NCI-H187 (cell line): ENCODE data around the gene RALGPS1.

Experiments
- DNase-seq, 2 experiments: peaks; one replicate each; lab custom pipeline; 2025; lab: John Stamatoyannopoulos, UW

RALGPS1 gene

GRCh38 chr9:126906091-126906490 is 8.5 kb upstream of the RALGPS1 start:
- DNase-seq, result no peak

GRCh38 chr9:126907058-126907457 is 7.5 kb upstream of the RALGPS1 start:
- no peak for DNase-seq

- DNase-seq, result peak in 1 of 2 experiments; percentile 60
Measured at GRCh38 chr9:126915281-126915816, 767 bp downstream of the RALGPS1 start.

- no peak for DNase-seq
Measured at GRCh38 chr9:126915846-126916543, 1.4 kb downstream of the RALGPS1 start.

- DNase-seq, result no peak
Measured at GRCh38 chr9:126916909-126917308, 2.3 kb downstream of the RALGPS1 start.

DNA sequence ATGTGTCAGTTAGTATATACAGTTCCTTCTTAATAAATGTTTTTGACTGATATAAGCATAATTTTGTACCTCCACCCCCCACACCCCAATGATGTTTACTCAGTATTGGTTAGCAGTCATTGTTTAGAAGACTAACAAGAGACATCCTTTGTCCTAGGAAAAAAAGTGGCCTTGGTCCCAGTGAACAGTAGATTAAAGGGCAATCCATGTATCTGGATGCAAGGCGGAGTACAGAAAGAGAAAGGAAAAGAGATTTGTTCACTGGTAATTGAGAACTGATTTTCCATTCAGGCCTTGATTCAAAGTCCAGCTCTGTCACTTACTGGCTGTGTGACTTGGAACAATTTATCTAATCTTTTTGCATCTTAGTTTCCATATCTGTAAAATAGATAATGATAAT is 4.6 kb downstream of the RALGPS1 start:
- no peak for DNase-seq

GRCh38 chr9:126925876-126926275 is 11.3 kb downstream of the RALGPS1 start:
- DNase-seq, result no peak

DNA sequence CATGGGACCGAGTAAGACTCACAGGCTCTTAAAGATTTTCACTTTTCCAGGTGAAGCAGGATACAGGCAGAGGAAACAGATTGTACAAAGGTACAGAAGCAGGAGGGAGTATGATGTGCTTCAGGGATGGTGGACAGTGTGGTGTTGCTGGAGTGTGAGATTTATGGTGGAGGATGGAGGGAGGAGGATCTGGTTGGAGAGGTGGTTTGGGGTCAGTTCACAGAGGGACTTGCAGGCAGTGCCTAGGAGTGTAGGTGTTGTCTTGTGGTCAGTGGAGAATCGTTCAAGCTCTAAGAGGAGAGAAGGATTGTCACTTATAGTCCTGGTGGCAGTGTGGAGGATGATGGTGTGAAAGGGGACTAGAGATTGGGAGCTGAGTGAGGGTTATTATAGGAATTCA is 11.8 kb downstream of the RALGPS1 start:
- DNase-seq, result no peak

GRCh38 chr9:126927419-126927818 is 12.8 kb downstream of the RALGPS1 start:
- peak; percentile 27 to 60 for DNase-seq

DNA sequence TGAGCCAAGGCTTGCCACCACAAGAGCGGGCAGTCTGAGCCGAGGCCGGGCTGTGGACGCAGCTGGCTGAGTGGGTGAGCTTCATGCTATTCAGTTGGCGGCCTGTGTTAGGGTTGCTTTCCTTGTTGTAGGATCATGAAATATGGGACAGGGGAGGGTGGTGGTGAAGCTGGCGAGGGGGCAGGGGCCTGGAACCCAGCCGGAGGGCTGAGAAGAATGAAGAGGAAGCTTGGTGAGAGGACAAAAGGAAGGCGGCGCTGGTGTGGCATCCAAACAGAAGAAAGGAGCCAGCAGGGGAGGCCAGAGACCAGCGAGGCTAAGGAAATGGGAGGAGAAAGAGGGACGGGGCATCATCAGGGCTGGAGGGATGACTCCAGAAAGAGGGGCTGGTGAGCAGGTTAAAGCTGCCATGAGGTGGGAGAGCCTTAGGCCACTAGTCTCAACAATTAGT is 18.3 kb downstream of the RALGPS1 start:
- no peak for DNase-seq

DNA sequence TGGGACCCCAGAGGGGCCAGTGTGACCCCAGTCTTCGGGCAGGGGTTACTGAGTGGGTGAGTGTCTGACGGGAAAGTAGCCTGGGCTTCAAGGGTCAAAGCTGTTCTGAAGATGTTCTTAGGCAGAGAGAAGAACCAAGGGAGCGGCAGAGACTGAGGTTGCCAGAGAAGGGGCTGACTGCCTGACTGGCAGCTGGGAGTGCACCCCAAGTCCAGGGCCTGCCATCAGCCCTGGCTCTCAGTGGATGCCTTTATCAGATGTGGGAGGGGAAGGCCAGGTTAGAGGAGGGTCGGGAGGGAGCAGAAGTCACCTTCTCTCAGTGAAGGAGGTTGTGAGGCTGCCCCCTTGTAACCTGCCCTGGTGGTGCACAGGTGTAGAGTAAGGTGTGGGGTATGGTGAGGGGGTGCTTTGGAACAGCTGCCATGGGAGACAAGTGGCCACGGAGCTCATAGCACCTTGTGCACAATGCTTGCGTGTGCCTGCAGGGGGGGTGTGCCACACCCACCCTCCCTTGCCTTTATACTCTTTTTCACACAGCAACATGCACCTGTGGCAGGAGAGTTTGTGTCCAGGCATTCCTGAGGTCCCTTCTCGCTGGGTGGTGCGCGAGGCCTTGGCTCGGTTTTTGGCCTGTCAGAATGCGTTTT is 18.9 kb downstream of the RALGPS1 start:
- no peak for DNase-seq

- no peak for DNase-seq
Measured at GRCh38 chr9:126934441-126934840, 19.9 kb downstream of the RALGPS1 start.

DNA sequence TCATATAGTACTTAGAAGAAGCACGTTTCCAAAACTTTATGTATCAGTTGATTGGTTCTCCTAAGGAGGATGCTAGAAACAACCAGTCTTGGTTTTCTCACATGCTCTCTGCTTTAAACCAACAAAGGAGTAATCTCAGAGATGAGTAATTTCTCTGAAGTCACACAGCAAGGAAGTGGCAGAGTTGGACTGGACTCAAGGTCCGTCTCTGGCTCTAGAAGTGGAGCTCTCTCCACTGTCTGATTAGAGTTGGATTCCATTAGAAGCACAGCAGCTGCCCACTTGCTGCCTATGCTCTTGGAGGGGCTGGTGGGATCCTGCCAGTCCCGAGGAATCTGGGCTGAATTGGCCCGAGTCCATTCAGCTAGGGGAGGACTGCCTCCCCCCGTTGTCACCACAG is 21.0 kb downstream of the RALGPS1 start:
- no peak for DNase-seq

- DNase-seq, result no peak
Measured at GRCh38 chr9:126937444-126937843, 22.9 kb downstream of the RALGPS1 start.

DNA sequence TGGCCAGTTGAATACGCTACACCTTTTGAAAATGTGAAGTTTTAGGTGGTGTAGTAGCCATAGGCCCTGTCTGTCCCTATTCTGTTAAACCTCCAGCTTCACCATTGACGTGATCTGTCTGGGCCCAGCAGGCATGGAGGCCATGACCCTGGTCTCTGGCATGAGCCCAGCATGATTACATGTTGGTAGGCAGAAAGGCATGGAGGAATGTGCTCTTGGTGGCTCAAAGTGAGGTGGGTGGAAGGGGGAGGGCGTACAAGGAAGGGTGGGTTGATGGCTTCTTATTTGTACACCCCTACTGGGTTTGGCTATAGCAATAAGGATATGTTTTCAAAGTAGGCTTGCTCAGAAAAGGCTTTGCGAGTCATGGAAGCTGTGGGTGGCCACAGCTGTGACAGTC is 23.7 kb downstream of the RALGPS1 start:
- no peak for DNase-seq

DNA sequence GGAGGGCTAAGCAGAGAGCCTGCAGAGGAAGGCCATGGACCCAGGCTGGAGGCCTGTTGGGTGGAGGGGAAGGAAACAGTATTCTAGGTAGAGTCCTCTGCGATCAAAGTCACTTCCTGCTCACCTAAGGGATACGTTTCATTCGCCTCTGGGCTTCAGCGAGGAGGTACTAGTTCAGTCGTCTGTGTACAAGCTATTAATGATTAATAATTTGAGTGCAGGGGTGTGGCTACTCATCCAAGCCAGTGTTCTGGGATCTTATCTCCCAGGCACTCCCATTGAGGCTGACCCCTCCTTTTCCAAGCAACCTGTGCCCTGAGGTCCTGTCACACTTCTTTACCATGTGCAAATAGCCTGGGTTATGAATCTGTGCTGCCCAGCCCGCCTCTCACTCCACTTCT is 25.2 kb downstream of the RALGPS1 start:
- no peak for DNase-seq

DNA sequence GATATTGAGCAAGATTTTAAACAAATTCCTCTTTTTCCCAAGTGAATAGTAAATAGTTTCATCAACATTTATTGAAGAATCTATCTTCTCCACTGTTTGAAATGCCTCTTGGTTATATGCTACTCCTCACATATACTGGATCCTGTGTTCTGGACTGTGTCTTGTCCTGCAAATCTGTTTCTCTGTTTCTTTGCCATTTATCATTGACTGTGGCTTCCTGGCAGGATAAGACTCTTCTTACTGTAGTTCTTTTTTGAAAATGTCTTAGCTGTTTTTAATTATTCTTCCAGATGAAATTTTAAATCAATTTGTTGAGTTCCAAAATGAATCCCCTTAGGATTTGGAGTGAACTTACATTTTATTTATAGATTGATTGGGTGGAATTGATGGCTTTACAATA is 27.8 kb downstream of the RALGPS1 start:
- DNase-seq, result no peak

- no peak for DNase-seq
Measured at GRCh38 chr9:126945682-126946081, 31.1 kb downstream of the RALGPS1 start.

GRCh38 chr9:126947529-126947928 is 32.9 kb downstream of the RALGPS1 start:
- no peak for DNase-seq

GRCh38 chr9:126952205-126952977 is 37.8 kb downstream of the RALGPS1 start:
- no peak for DNase-seq

- no peak for DNase-seq
Measured at GRCh38 chr9:126953041-126953809, 38.6 kb downstream of the RALGPS1 start.

DNA sequence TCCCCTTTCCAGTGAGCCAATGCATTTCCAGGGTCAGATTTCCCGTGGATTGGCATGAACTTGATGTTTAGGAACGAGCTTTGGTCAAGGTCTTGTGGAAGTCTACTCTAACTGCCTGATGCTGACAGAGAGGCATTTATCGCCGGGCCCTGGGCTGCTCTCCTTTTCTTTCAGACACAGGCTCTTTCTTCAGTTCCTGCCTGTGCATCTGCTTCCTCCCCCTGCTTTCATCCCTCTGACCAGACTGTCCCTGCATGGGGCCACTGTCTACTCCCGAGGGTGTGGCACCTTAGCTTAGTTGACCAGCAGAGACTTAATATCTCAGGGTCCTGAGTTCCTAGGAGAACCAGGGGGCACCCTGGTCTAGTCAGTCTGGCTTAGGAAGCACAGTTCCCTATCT is 41.2 kb downstream of the RALGPS1 start:
- no peak for DNase-seq
